GM12875 (cell line): Measurements from ENCODE around the gene CD14.
"Not testable (repeated sequence)": the region's sequence is repeated elsewhere in the genome, so short reads cannot be mapped to it uniquely, and the experiment has no call there.

Source experiments
- H3K4me3 ChIP-seq: one replicate; pipeline ENCODE4 v1.5.1; 2011; ENCODE audit warnings: low read depth, low read length, control low read depth
- CTCF ChIP-seq: IDR thresholded peaks from 2 replicates; pipeline ENCODE4 v1.5.1; 2011; ENCODE audit warnings: low read depth, mild to moderate bottlenecking, control low read depth, inconsistent platforms, low read length, moderate library complexity, borderline replicate concordance; ENCODE audit not compliant: insufficient read depth

The CD14 gene

GRCh38 chr5:140627972-140628371 is 5.0 kb downstream of the CD14 start:
- H3K4me3 ChIP-seq: no peak overlapping the region
- TF ChIP-seq CTCF: no peak

DNA sequence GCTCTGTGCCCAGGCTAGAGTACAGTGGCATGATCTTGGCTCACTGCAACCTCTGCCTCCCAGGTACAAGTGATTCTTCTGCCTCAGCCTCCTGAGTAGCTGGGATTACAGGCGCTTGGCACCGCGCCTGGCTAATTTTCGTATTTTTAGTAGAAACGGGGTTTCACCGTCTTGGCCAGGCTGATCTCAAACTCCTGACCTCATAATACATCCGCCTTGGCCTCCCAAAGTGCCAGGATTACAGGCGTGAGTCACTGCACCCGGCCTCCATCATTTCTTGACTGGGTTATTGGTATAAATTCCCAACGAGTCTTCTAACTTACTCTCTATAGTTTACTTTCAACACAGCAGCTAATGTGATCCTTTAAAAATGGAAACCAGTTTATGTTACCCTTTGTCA is 8.1 kb downstream of the CD14 start:
- H3K4me3 ChIP-seq: not testable (repeated sequence)

DNA sequence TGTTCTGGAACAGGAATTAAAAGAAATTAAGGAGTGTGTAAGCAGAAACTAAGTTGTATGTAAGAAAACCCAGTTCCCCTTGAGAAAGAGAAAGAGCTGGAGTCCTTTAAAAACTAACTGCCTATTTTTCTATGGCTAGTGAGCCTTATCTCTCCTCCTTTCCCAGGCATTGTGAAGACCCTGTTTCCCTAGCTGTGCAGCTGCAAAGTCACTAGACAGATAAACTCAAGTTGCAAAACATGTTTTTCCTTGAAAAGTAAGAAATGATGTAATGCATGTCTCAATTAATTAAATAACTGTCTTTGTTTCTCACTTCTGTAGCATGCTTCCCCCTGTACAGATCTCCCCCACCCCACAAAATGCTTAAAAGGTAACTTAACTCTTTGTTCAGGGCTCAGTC is 9.9 kb downstream of the CD14 start:
- H3K4me3 ChIP-seq: not testable (repeated sequence)

DNA sequence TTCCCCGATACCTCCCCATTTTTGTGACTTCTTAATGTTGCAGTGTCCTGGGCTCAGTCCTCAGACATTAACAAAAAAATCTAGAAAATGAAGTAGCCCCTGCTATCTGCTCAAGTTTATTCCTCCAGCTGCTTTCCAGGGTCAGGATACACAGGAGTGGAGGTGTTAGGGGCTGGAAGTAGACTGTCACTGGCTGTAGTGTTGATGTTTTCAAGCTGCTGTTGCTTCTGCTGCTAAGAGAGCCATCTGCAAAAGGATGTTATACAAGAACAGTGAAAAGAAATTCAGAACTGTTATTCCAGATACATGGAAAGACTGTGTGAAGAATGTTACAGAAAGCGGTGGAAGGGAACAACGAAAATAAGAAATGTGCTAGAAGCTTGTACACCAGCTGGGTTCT is 10.7 kb downstream of the CD14 start:
- H3K4me3 ChIP-seq: no peak overlapping the region

DNA sequence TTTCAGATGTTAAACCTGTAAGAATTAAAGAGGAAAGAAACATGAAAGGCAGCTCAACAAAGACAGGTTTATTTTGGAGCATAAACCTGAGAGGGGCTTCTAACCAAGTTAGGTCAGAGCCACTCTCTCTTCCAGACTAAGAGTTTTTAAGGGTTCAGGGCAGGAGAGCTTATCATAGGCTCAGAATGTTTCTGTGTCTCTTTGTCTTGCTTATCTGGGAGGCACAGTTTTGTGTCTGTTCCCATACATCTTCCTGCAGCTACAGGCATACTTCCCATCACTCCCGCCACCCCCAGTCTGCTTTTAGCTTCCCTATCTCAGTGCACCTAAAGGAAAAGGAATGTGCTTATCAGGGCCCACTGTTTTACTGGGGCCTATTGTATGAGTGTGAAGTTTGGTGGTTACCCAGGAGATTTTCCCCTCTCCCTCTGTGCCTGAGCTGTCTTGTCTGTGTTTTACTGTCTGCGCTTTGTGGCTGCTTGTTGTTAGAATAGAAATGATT is 21.9 kb downstream of the CD14 start:
- H3K4me3 ChIP-seq: no peak overlapping the region
- TF ChIP-seq CTCF: no peak

More for the DNA sequence above, 10.7 kb downstream of the CD14 start:
- TF ChIP-seq CTCF: no peak

DNA sequence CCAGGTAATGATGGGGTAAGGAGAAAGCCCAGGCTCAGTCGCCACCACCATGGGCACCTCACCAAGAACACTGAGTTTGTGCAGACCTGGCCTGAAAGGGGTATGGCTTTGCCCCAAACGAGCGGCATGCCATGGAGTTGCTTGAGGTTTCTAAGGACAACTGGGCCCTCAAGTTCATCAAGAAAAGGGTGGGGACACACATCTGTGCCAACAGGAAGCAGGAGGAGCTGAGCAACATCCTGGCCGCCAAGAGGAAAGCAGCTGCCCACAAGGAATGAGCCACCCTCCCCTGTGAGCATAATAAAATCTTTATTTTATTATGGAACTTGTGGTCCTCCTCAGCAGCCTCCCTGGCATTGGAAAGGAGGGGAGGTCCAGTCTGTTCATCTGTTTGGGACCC is 23.8 kb downstream of the CD14 start:
- no peak overlapping the region for H3K4me3 ChIP-seq
- TF ChIP-seq CTCF: no peak

DNA sequence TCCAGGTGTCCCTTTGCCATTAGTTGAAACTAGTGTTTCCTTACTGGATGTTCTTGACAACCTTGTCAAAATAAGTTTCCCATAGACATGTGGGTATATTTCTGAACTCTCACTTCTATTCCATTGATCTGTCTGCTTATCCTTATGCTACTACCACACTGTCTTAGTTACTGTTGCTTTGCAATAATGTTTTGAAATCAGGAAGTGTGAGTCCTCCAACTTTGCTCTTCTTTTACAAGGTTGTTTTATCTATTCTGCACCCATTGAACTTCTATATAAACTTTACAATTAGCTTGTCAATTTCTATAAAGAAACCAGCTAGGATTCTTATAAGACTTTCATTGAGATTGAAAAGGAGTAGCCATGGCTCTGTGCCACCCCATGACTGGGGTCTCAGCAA is 24.3 kb downstream of the CD14 start:
- TF ChIP-seq CTCF: no peak
- H3K4me3 ChIP-seq: no peak overlapping the region

DNA sequence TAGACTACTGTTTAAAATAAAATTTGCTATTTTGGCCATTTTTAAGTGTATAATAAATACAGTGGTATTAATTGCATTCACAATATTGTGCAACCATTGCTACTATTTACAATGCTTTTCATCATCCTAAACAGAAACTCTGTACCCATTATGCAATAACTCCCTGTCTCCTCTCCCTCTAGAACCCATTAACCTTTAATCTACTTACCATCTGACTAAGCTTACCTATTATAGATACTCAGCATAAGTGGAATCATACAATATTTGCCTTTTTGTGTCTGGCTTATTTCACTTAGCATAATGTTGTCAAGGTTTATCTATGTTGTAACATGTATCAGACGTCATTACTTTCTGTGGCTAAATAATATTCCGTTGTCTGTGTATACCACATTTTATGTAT is 25.9 kb downstream of the CD14 start:
- no peak overlapping the region for H3K4me3 ChIP-seq
- no peak for TF ChIP-seq CTCF

DNA sequence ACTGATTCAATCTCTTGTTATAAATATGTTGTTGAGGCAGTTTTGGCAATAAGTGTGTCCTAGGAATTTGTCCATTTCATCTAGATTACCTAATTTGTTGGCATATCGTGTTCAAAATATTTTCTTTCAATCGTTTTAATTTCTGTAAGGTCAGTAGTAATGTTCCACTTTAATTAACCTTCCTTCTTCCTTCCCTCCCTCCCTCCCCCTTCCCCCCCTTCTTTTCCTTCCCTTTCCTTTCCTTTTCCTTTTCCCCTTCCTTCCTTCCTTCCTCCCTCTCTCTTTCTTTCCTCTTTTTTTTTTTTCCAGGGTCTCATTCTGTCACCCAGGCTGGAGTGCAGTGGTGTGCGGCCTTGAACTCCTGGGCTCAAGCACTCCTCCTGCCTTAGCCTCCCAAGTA is 27.1 kb downstream of the CD14 start:
- no peak overlapping the region for H3K4me3 ChIP-seq
- no peak for TF ChIP-seq CTCF
